Liver (tissue), 9 donors: ENCODE data around the gene TARS3. TPM values are rescaled to one million over a fixed set of nuclear protein-coding genes. Genes with fewer than 3 reads are reported as not detected.

Experiments
- DNase-seq: peaks from one replicate; pipeline ENCODE4 v3.0.0-alpha.2; 2017; ENCODE audit warnings: low spot score
- H3K27ac ChIP-seq, 2 donors: one replicate each; pipeline ENCODE4 v1.7.0; 2013; ENCODE audit warnings: inconsistent platforms in 2 of 2, low read length in 2 of 2, control low read depth in 1 of 2, low read depth in 1 of 2, mild to moderate bottlenecking in 1 of 2
- H3K27me3 ChIP-seq, 4 donors: one replicate each; pipeline versions ENCODE4 v1.6.1 to v1.7.0; 2013; ENCODE audit warnings: low read length in 3 of 4, inconsistent platforms in 1 of 4, mild to moderate bottlenecking in 1 of 4, moderate library complexity in 1 of 4; ENCODE audit not compliant: control insufficient read depth in 4 of 4, insufficient read depth in 4 of 4
- H3K36me3 ChIP-seq, 4 donors: one replicate each; pipeline versions ENCODE4 v1.6.1 to v1.7.0; 2013; ENCODE audit warnings: low read length in 3 of 4, mild to moderate bottlenecking in 3 of 4, low read depth in 1 of 4, moderate library complexity in 1 of 4; ENCODE audit not compliant: control insufficient read depth in 4 of 4, insufficient read depth in 3 of 4
- H3K4me1 ChIP-seq, 4 donors: one replicate each; pipeline versions ENCODE4 v1.6.1 to v1.7.0; 2013; ENCODE audit warnings: low read length in 3 of 4, mild to moderate bottlenecking in 3 of 4, moderate library complexity in 1 of 4; ENCODE audit not compliant: control insufficient read depth in 4 of 4, insufficient read depth in 4 of 4
- H3K4me3 ChIP-seq, 3 donors: one replicate each; pipeline versions ENCODE4 v1.6.1 to v1.7.0; 2013; ENCODE audit warnings: low read length in 3 of 3, control low read depth in 1 of 3, low read depth in 1 of 3, mild to moderate bottlenecking in 1 of 3
- H3K9ac ChIP-seq, 2 donors: one replicate each; pipeline ENCODE4 v1.7.0; 2013; ENCODE audit warnings: low read length in 2 of 2, mild to moderate bottlenecking in 2 of 2, moderate library complexity in 2 of 2, control low read depth in 1 of 2, low read depth in 1 of 2
- H3K9me3 ChIP-seq, 4 donors: one replicate each; pipeline versions ENCODE4 v1.6.1 to v1.7.0; 2013; ENCODE audit warnings: low read length in 3 of 4; ENCODE audit not compliant: control insufficient read depth in 4 of 4
- FOXA1 ChIP-seq: IDR thresholded peaks from 2 replicates; pipeline ENCODE4 v1.6.1; 2016; ENCODE audit warnings: antibody characterized with exemption
- FOXA2 ChIP-seq: IDR thresholded peaks from 2 replicates; pipeline ENCODE4 v1.6.1; 2016; ENCODE audit warnings: antibody characterized with exemption
- GABPA ChIP-seq, 2 donors: IDR thresholded peaks in 1 of 2; conservative IDR thresholded peaks in 1 of 2; 2 replicates each; pipeline ENCODE4 v1.6.1; 2016; ENCODE audit warnings: antibody characterized with exemption in 2 of 2, mild to moderate bottlenecking in 1 of 2, moderate library complexity in 1 of 2
- HNF4A ChIP-seq, 2 donors: conservative IDR thresholded peaks; 2 replicates each; pipeline ENCODE4 v1.6.1; 2016; ENCODE audit warnings: antibody characterized with exemption in 2 of 2, mild to moderate bottlenecking in 2 of 2
- HNF4G ChIP-seq: IDR thresholded peaks from 2 replicates; pipeline ENCODE4 v1.6.1; 2016; ENCODE audit warnings: antibody characterized with exemption
- JUND ChIP-seq, 2 donors: IDR thresholded peaks; 2 replicates each; pipeline ENCODE4 v1.6.1; 2016; ENCODE audit warnings: antibody characterized with exemption in 2 of 2
- MAX ChIP-seq: IDR thresholded peaks from 2 replicates; pipeline ENCODE4 v1.6.1; 2016; ENCODE audit warnings: antibody characterized with exemption
- NR2F2 ChIP-seq: IDR thresholded peaks from 2 replicates; pipeline ENCODE4 v1.6.1; 2016; ENCODE audit warnings: antibody characterized with exemption
- RAD21 ChIP-seq, 2 donors: IDR thresholded peaks; 2 replicates each; pipeline ENCODE4 v1.6.1; 2016; ENCODE audit warnings: antibody characterized with exemption in 2 of 2, mild to moderate bottlenecking in 2 of 2
- RXRA ChIP-seq, 2 donors: IDR thresholded peaks; 2 replicates each; pipeline ENCODE4 v1.6.1; 2017 to 2018; ENCODE audit warnings: antibody characterized with exemption in 2 of 2, mild to moderate bottlenecking in 1 of 2
- SP1 ChIP-seq: IDR thresholded peaks from 2 replicates; pipeline ENCODE4 v1.6.1; 2018; ENCODE audit warnings: antibody characterized with exemption, mild to moderate bottlenecking
- TAF1 ChIP-seq: conservative IDR thresholded peaks from 2 replicates; pipeline ENCODE4 v1.6.1; 2016; ENCODE audit warnings: antibody characterized with exemption, mild to moderate bottlenecking
- YY1 ChIP-seq: IDR thresholded peaks from 2 replicates; pipeline ENCODE4 v1.6.1; 2016; ENCODE audit warnings: antibody characterized with exemption, mild to moderate bottlenecking
- ZBTB33 ChIP-seq: IDR thresholded peaks from 2 replicates; pipeline ENCODE4 v1.6.1; 2016; ENCODE audit warnings: antibody characterized with exemption
- WGBS: extraction: QIAGEN DNeasy Blood & Tissue Kit; methylation state at CpG from one replicate; pipeline ENCODE4 v1.1.7; 2013; 5-methylcytosine and 5-hydroxymethylcytosine counted together
- polyA plus RNA-seq, 2 donors: library from polyadenylated mRNA; stranded (reverse) in 1 of 2; unstranded in 1 of 2; fragments of 200-250 nt in 1 of 2; fragments of >200 nt in 1 of 2; fragmentation: Nextera tagmentation in 1 of 2; extraction: Ambion mirVana in 1 of 2; gene quantifications; one replicate each; pipeline versions ENCODE4 v1.2.1 to v1.2.3, GENCODE V29; 2013 to 2015
- total RNA-seq, 2 donors: library from RNA; depleted of rRNA; stranded (reverse); fragments of >200 nt; gene quantifications; one replicate each; pipeline ENCODE4 v1.2.3, GENCODE V29; 2014
- TF ChIP-seq, protein P1 (sequence below): fragments of 150-350 bp; IDR thresholded peaks from 2 replicates; pipeline ENCODE4 v1.5.1; 2017; ENCODE audit warnings: improper control_type of control experiment, low read depth, low read length; ENCODE audit not compliant: missing input control
- TF ChIP-seq, protein P2 (sequence below): IDR thresholded peaks from 2 replicates; pipeline ENCODE4 v1.6.1; 2016; ENCODE audit warnings: antibody characterized with exemption
- TF ChIP-seq, protein P3 (sequence below): IDR thresholded peaks from 2 replicates; pipeline ENCODE4 v1.6.1; 2016; ENCODE audit warnings: antibody characterized with exemption, mild to moderate bottlenecking
- donor health status: healthy.
- donor health status: healthy.
- donor health status: healthy.
- donor health status: healthy.
- donor health status: healthy.

TARS3 gene
- total and polyA plus RNA-seq, 4 donors: 2.3 to 7.8 (median 4.0) TPM

- H3K27ac ChIP-seq: no peak overlapping the region
- no peak overlapping the region for H3K4me3 ChIP-seq
- H3K27me3 ChIP-seq: no peaks in the 10 kb centered on the region
- H3K9ac ChIP-seq: no peak overlapping the region
- 91% methylated on average over 11 of the region's 11 CpGs for WGBS
- no peak for TF ChIP-seq RXRA (IDR thresholded peaks at IDR 0.05)
- TF ChIP-seq, protein P1, sequence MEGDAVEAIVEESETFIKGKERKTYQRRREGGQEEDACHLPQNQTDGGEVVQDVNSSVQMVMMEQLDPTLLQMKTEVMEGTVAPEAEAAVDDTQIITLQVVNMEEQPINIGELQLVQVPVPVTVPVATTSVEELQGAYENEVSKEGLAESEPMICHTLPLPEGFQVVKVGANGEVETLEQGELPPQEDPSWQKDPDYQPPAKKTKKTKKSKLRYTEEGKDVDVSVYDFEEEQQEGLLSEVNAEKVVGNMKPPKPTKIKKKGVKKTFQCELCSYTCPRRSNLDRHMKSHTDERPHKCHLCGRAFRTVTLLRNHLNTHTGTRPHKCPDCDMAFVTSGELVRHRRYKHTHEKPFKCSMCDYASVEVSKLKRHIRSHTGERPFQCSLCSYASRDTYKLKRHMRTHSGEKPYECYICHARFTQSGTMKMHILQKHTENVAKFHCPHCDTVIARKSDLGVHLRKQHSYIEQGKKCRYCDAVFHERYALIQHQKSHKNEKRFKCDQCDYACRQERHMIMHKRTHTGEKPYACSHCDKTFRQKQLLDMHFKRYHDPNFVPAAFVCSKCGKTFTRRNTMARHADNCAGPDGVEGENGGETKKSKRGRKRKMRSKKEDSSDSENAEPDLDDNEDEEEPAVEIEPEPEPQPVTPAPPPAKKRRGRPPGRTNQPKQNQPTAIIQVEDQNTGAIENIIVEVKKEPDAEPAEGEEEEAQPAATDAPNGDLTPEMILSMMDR: no peak
- TF ChIP-seq SP1: no peak
- TF ChIP-seq, protein P2, sequence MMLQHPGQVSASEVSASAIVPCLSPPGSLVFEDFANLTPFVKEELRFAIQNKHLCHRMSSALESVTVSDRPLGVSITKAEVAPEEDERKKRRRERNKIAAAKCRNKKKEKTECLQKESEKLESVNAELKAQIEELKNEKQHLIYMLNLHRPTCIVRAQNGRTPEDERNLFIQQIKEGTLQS: no peak
- no peak for TF ChIP-seq YY1
- no peak for TF ChIP-seq NR2F2
- no peak for TF ChIP-seq TAF1
- H3K4me1 ChIP-seq: peaks cover 4 to 39% (median 23%) of the 10 kb centered on the region in 4 donors
- H3K36me3 ChIP-seq: no peaks in the 10 kb centered on the region
- H3K9me3 ChIP-seq: no peaks in the 10 kb centered on the region
- no peak for DNase-seq
Observed at GRCh38 chr15:101612676-101613075, 111.6 kb downstream of the TARS3 start.

GRCh38 chr15:101611580-101612299 lies 112.5 kb downstream of the TARS3 start:
- H3K27me3 ChIP-seq: no peaks in the 10 kb centered on the region
- no peaks in the 10 kb centered on the region for H3K36me3 ChIP-seq
- no peak overlapping the region for H3K4me3 ChIP-seq
- no peak for DNase-seq
- H3K9ac ChIP-seq: no peak overlapping the region
- H3K4me1 ChIP-seq: peaks cover 4 to 35% (median 22%) of the 10 kb centered on the region in 4 donors
- WGBS: 94% methylated on average over 10 of the region's 10 CpGs
- H3K27ac ChIP-seq: no peak overlapping the region
- TF ChIP-seq, protein P1: no peak
- TF ChIP-seq FOXA1 (no peak), SP1 (no peak), RXRA (IDR thresholded peaks at IDR 0.05) (no peak), NR2F2 (no peak), MAX (no peak), TAF1 (no peak), ZBTB33 (no peak), RAD21 (IDR thresholded peaks at IDR 0.05) (no peak), FOXA2 (no peak), GABPA (IDR thresholded peaks at IDR 0.05 in 1 of 2, conservative IDR thresholded peaks at IDR 0.05 in 1 of 2) (no peak), HNF4G (no peak), YY1 (no peak), JUND (IDR thresholded peaks at IDR 0.05) (no peak), HNF4A (conservative IDR thresholded peaks at IDR 0.05) (no peak)
- TF ChIP-seq, protein P2: no peak
- TF ChIP-seq, protein P3, sequence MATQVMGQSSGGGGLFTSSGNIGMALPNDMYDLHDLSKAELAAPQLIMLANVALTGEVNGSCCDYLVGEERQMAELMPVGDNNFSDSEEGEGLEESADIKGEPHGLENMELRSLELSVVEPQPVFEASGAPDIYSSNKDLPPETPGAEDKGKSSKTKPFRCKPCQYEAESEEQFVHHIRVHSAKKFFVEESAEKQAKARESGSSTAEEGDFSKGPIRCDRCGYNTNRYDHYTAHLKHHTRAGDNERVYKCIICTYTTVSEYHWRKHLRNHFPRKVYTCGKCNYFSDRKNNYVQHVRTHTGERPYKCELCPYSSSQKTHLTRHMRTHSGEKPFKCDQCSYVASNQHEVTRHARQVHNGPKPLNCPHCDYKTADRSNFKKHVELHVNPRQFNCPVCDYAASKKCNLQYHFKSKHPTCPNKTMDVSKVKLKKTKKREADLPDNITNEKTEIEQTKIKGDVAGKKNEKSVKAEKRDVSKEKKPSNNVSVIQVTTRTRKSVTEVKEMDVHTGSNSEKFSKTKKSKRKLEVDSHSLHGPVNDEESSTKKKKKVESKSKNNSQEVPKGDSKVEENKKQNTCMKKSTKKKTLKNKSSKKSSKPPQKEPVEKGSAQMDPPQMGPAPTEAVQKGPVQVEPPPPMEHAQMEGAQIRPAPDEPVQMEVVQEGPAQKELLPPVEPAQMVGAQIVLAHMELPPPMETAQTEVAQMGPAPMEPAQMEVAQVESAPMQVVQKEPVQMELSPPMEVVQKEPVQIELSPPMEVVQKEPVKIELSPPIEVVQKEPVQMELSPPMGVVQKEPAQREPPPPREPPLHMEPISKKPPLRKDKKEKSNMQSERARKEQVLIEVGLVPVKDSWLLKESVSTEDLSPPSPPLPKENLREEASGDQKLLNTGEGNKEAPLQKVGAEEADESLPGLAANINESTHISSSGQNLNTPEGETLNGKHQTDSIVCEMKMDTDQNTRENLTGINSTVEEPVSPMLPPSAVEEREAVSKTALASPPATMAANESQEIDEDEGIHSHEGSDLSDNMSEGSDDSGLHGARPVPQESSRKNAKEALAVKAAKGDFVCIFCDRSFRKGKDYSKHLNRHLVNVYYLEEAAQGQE: no peak
- H3K9me3 ChIP-seq: no peaks in the 10 kb centered on the region
